GM12864 (cell line): ENCODE measurements around the gene NEMP2.

ENCODE experiments used
- DNase-seq: peaks from one replicate; pipeline ENCODE4 v3.0.0-alpha.2; 2011; ENCODE audit warnings: low read depth
- H3K4me3 ChIP-seq: 2 replicates; pipeline ENCODE4 v1.5.1; 2011; ENCODE audit warnings: mild to moderate bottlenecking, low read depth, low read length, control low read depth
- CTCF ChIP-seq: IDR thresholded peaks from 2 replicates; pipeline ENCODE4 v1.5.1; 2011; ENCODE audit warnings: low read depth, mild to moderate bottlenecking, moderate library complexity, low read length, control low read depth, inconsistent platforms; ENCODE audit errors: missing control alignments

The NEMP2 gene

GRCh38 chr2:190486037-190486623, 48.4 kb downstream of the NEMP2 start:
- DNase-seq = no peak
- no peak overlapping the region for H3K4me3 ChIP-seq
- no peak for TF ChIP-seq CTCF

DNA sequence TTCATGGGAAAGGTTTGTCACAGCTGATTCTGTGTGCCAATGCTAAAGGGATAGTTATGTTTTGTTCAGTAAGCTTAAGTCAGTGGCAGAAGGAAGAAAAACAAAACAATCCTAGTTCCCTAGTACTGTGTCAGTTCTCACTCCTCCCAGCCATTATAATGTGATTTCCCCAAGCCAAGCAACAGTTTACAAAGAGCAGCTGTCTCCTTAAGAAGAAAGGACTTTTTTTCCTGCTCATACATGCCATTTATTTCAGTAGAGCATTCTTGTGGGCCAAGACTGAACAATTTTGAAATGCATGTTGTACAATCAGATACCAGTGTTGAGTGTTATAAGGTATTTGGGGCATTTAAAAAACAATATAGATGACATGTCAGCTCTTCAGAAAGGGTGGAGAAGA, 52.1 kb downstream of the NEMP2 start:
- H3K4me3 ChIP-seq = no peak overlapping the region
- TF ChIP-seq CTCF = no peak
- DNase-seq = no peak

- no peak for TF ChIP-seq CTCF
- no peak for DNase-seq
- H3K4me3 ChIP-seq = no peak overlapping the region
Measured at GRCh38 chr2:190481339-190481738, 53.2 kb downstream of the NEMP2 start.

GRCh38 chr2:190478572-190479195, 55.8 kb downstream of the NEMP2 start:
- H3K4me3 ChIP-seq = no peak overlapping the region
- DNase-seq = no peak
- TF ChIP-seq CTCF = no peak

- no peak for TF ChIP-seq CTCF
Measured at GRCh38 chr2:190477661-190478454, 56.7 kb downstream of the NEMP2 start.

DNA sequence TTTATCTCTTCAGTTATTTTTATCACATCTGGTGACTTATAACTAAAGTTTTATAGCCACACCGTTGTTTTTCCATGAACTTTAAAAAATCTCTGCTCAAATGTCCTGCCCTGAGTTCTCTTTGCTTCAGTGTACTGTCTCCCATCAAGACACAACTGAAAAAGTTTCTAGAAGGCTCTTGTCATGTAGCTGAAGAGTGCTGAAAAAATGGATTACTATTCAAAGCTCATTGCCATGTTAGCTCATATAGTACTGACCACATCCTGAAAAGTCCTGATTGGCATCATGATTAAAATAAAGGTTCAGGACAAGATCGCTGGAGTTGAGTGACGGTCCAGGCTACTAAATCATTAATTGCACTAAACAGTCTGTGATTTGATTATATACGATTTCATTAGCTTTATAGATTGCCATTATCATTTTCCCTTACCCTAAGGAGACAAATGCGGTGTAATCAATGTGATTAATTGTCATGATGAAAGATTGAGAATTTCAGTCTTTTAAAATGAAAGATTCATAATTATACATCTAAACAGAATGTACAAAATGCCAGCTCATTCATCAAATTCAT, 64.2 kb downstream of the NEMP2 start:
- DNase-seq = no peak
- H3K4me3 ChIP-seq = no peak overlapping the region
- TF ChIP-seq CTCF = no peak

More at GRCh38 chr2:190477661-190478454, 56.7 kb downstream of the NEMP2 start:
- no peak for DNase-seq
- no peak overlapping the region for H3K4me3 ChIP-seq
